T-cell (primary cell): Measurements from ENCODE around the gene LAMB2. TPM values are rescaled to one million over a fixed set of nuclear protein-coding genes. Genes with fewer than 3 reads are reported as not detected.

Experiments used
- ATAC-seq, 4 experiments: fragments of 200-7000 bp in 3 of 4; fragments of 150-1000 bp in 1 of 4; cut with Tn5 transposase; replicated peaks in 1 of 4; 1 replicate in 3 of 4; 2 replicates in 1 of 4; pipeline ENCODE4 v1.10.0; 2021; ENCODE audit warnings: moderate library complexity in 3 of 4, mild to moderate bottlenecking in 2 of 4, moderate number of reproducible peaks in 1 of 4
- CTCF ChIA-PET, 2 donors: fragments of 300-600 bp; sonication (Branson Sonifier 250); formaldehyde crosslinking; loops; one replicate each; lab custom pipeline; 2022; ENCODE audit warnings: antibody characterized with exemption in 2 of 2; lab: Charles Lee
- POLR2A ChIA-PET, 2 donors: fragments of 300-600 bp; sonication (Branson Sonifier 250); formaldehyde crosslinking; loops; one replicate each; lab custom pipeline; 2022; ENCODE audit warnings: antibody characterized with exemption in 2 of 2; lab: Charles Lee
- DNase-seq, 35 experiments: peaks; one replicate each; pipeline versions ENCODE4 v3.0.0 to v3.0.0-alpha.2; 2013 to 2023
- H3K27ac ChIP-seq: one replicate; pipeline ENCODE4 v1.5.1; 2013; ENCODE audit warnings: low read length
- H3K27me3 ChIP-seq, 2 experiments: replicated peaks in 1 of 2; 1 replicate in 1 of 2; 2 replicates in 1 of 2; pipeline versions ENCODE4 v1.6.1 to v1.7.0; 2013; ENCODE audit warnings: low read length in 1 of 2, mixed read lengths in 1 of 2; ENCODE audit not compliant: control insufficient read depth in 2 of 2, insufficient read depth in 2 of 2; ENCODE audit errors: extremely low read depth in 1 of 2
- H3K36me3 ChIP-seq, 2 donors: 1 replicate in 1 of 2; 2 replicates in 1 of 2; pipeline versions ENCODE4 v1.6.1 to v1.7.0; 2013; ENCODE audit warnings: low read length in 1 of 2; ENCODE audit not compliant: control insufficient read depth in 2 of 2, insufficient read depth in 1 of 2; ENCODE audit errors: extremely low read depth in 1 of 2
- H3K4me1 ChIP-seq, 2 experiments: 1 replicate in 1 of 2; 2 replicates in 1 of 2; pipeline versions ENCODE4 v1.6.1 to v1.7.0; 2013; ENCODE audit warnings: low read length in 2 of 2, mixed read lengths in 1 of 2; ENCODE audit not compliant: insufficient read depth in 2 of 2, control insufficient read depth in 1 of 2; ENCODE audit errors: extremely low read depth in 1 of 2
- H3K4me3 ChIP-seq, 2 donors: 1 replicate in 1 of 2; 2 replicates in 1 of 2; pipeline versions ENCODE4 v1.5.1 to v1.7.0; 2013; ENCODE audit warnings: mild to moderate bottlenecking in 2 of 2, low read length in 1 of 2, moderate library complexity in 1 of 2; ENCODE audit not compliant: control insufficient read depth in 1 of 2; ENCODE audit errors: extremely low read depth in 1 of 2
- H3K9me3 ChIP-seq: 2 replicates; pipeline ENCODE4 v1.7.0; 2013
- H3K27ac Mint-ChIP-seq, 2 donors: one replicate each; pipeline ENCODE4 v1.8.0; 2020 to 2021; ENCODE audit warnings: mild to moderate bottlenecking in 2 of 2, mixed read lengths in 2 of 2
- H3K27me3 Mint-ChIP-seq, 2 donors: one replicate each; pipeline ENCODE4 v1.8.0; 2021 to 2022; ENCODE audit warnings: mixed read lengths in 2 of 2
- H3K36me3 Mint-ChIP-seq: one replicate; pipeline ENCODE4 v1.8.0; 2021; ENCODE audit warnings: mixed read lengths
- H3K4me1 Mint-ChIP-seq, 3 donors: one replicate each; pipeline ENCODE4 v1.8.0; 2020 to 2022; ENCODE audit warnings: mixed read lengths in 3 of 3, mild to moderate bottlenecking in 1 of 3
- H3K4me3 Mint-ChIP-seq, 3 donors: one replicate each; pipeline ENCODE4 v1.8.0; 2020 to 2022; ENCODE audit warnings: mild to moderate bottlenecking in 3 of 3, mixed read lengths in 3 of 3, moderate library complexity in 3 of 3
- H3K9me3 Mint-ChIP-seq, 3 donors: one replicate each; pipeline ENCODE4 v1.8.0; 2020 to 2022; ENCODE audit warnings: mixed read lengths in 3 of 3
- WGBS: methylation state at CpG from one replicate; pipeline ENCODE4 v1.1.5; 2013; ENCODE audit warnings: missing lambda C conversion rate; ENCODE audit not compliant: insufficient coverage; 5-methylcytosine and 5-hydroxymethylcytosine counted together
- total RNA-seq, 35 experiments: library from RNA in 6 of 35; stranded (reverse) in 6 of 35; fragments of 120-200 nt in 1 of 35; gene quantifications; one replicate each; pipeline versions ENCODE4 v1.2.1 to v1.2.4 and lab custom pipeline; 2013 to 2026

LAMB2 gene
- total RNA-seq, 5 donors from 2014 or later (not counting 1 experiment from before 2014, with no cell fraction given) = 0.25 to 3.7 (median 2.1) TPM

GRCh38 chr3:49153349-49153912 lies 20.6 kb upstream of the LAMB2 start:
- no peak overlapping the region for H3K27ac Mint-ChIP-seq
- POLR2A ChIA-PET = no interaction called here
- no CpG with 5 or more reads among the region's 3 CpGs for WGBS

DNA sequence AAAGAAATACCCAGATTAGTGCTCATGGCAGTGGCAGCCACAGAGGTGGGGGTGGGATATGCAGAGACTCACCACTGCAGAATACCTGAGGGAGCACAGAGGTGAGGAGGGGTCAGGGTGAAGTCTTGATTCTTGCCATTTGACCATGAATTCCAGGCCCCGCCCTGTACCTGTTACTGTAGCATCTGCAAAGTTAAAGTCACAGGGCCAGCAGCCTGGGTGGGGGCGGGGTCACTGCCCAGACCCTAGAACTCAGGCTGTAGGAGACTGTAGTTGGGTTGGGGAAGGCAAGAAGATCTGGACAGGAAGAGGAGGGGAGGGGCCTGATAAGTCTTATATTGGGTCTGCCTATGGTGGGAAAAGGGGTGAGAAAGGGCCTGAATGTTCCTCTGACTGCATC lies 18.8 kb upstream of the LAMB2 start:
- H3K27me3 Mint-ChIP-seq = no peaks in the 10 kb centered on the region
- no peak for DNase-seq
- no peak overlapping the region for H3K27ac ChIP-seq
- no peaks in the 10 kb centered on the region for H3K9me3 ChIP-seq
- H3K9me3 Mint-ChIP-seq = no peaks in the 10 kb centered on the region
- CTCF ChIA-PET = no interaction called here
- H3K4me1 ChIP-seq = no peaks in the 10 kb centered on the region
- no peak overlapping the region for H3K4me3 ChIP-seq
- no peaks in the 10 kb centered on the region for H3K36me3 ChIP-seq
- no peak overlapping the region for H3K4me3 Mint-ChIP-seq
- POLR2A ChIA-PET = no interaction called here
- WGBS = 81% methylated on average over 2 of the region's 2 CpGs
- no peak for ATAC-seq
- H3K27ac Mint-ChIP-seq = no peak overlapping the region
- H3K4me1 Mint-ChIP-seq = no peaks in the 10 kb centered on the region
- no peaks in the 10 kb centered on the region for H3K36me3 Mint-ChIP-seq
- no peaks in the 10 kb centered on the region for H3K27me3 ChIP-seq

More at GRCh38 chr3:49153349-49153912, 20.6 kb upstream of the LAMB2 start:
- CTCF ChIA-PET = no interaction called here
- no peak overlapping the region for H3K4me3 ChIP-seq
- no peaks in the 10 kb centered on the region for H3K36me3 Mint-ChIP-seq
- H3K36me3 ChIP-seq = no peaks in the 10 kb centered on the region
- peaks cover 0 to 6% (median 0%) of the 10 kb centered on the region in 3 donors for H3K4me1 Mint-ChIP-seq
- H3K4me3 Mint-ChIP-seq = no peak overlapping the region
- no peaks in the 10 kb centered on the region for H3K9me3 Mint-ChIP-seq
- no peaks in the 10 kb centered on the region for H3K9me3 ChIP-seq
- no peaks in the 10 kb centered on the region for H3K27me3 Mint-ChIP-seq
- ATAC-seq = no peak
- no peaks in the 10 kb centered on the region for H3K4me1 ChIP-seq
- H3K27me3 ChIP-seq = no peaks in the 10 kb centered on the region
- no peak for DNase-seq
- no peak overlapping the region for H3K27ac ChIP-seq

- DNase-seq = no peak
- Mint-ChIP-seq H3K36me3 (no peaks in the 10 kb centered on the region), H3K9me3 (no peaks in the 10 kb centered on the region), H3K4me3 (no peak overlapping the region), H3K27ac (no peak overlapping the region), H3K27me3 (no peaks in the 10 kb centered on the region), H3K4me1 (no peaks in the 10 kb centered on the region)
- ChIA-PET POLR2A (interaction anchor here in 1 of 2 donors (0.7 kb wide), 1 partner anchor 625 kb away, joined by 3 read pairs; no protein-coding TSS in a partner anchor), CTCF (interaction anchor here in 1 of 2 donors (0.6 kb wide), 1 partner anchor 10 kb away, joined by 3 read pairs; no protein-coding TSS in a partner anchor)
- 100% methylated on average over 1 of the region's 5 CpGs for WGBS
- Histone ChIP-seq H3K27me3 (peaks cover 0 to 3% of the 10 kb centered on the region in 2 experiments), H3K4me3 (no peak overlapping the region), H3K4me1 (no peaks in the 10 kb centered on the region), H3K36me3 (no peaks in the 10 kb centered on the region), H3K27ac (no peak overlapping the region), H3K9me3 (no peaks in the 10 kb centered on the region)
- no peak for ATAC-seq
Measured at GRCh38 chr3:49148159-49148558, 15.3 kb upstream of the LAMB2 start.

GRCh38 chr3:49140080-49140479 lies 7.2 kb upstream of the LAMB2 start:
- H3K27ac ChIP-seq = no peak overlapping the region
- H3K9me3 ChIP-seq = no peaks in the 10 kb centered on the region
- Mint-ChIP-seq H3K4me1 (no peaks in the 10 kb centered on the region), H3K9me3 (peaks cover 0 to 4% (median 0%) of the 10 kb centered on the region in 3 donors), H3K4me3 (no peak overlapping the region), H3K27me3 (peaks cover 14 to 21% of the 10 kb centered on the region in 2 donors), H3K27ac (no peak overlapping the region), H3K36me3 (no peaks in the 10 kb centered on the region)
- no peaks in the 10 kb centered on the region for H3K4me1 ChIP-seq
- POLR2A ChIA-PET = no interaction called here
- no peaks in the 10 kb centered on the region for H3K36me3 ChIP-seq
- H3K4me3 ChIP-seq = no peak overlapping the region
- CTCF ChIA-PET = no interaction called here
- ATAC-seq (no peak), DNase-seq (no peak)
- WGBS = no CpG with 5 or more reads among the region's 3 CpGs
- H3K27me3 ChIP-seq = peaks cover 0 to 36% of the 10 kb centered on the region in 2 experiments

DNA sequence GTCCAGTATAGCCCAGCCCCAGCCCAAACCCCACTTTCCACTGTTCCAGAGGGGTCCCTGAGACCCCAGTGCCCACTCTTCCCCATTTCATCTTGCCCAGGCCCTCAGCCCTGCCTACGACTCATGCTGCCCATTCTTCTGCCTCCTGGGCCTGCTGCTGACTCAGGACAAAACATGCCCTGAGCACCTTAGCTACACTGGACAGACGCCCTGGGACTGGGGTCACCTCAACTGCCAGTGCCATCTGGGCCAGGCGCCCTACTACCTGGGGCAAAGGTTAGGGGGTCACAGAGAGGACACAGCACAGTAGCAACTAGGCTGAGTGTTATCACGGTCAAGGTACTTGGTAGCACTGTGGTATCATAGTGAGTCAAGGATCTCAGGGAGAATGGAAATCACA lies 2.6 kb upstream of the LAMB2 start:
- Histone ChIP-seq H3K27me3 (peaks cover 0 to 60% of the 10 kb centered on the region in 2 experiments), H3K36me3 (no peaks in the 10 kb centered on the region), H3K9me3 (no peaks in the 10 kb centered on the region), H3K27ac (no peak overlapping the region), H3K4me3 (no peak overlapping the region), H3K4me1 (peaks cover 0 to 6% of the 10 kb centered on the region in 2 experiments)
- WGBS = 64% methylated on average over 4 of the region's 4 CpGs
- DNase-seq = no peak
- ChIA-PET CTCF (no interaction called here), POLR2A (no interaction called here)
- Mint-ChIP-seq H3K4me3 (no peak overlapping the region), H3K27ac (no peak overlapping the region), H3K4me1 (peaks cover 0 to 4% (median 2%) of the 10 kb centered on the region in 3 donors), H3K36me3 (no peaks in the 10 kb centered on the region), H3K27me3 (peaks cover 14 to 46% of the 10 kb centered on the region in 2 donors), H3K9me3 (no peaks in the 10 kb centered on the region)
- ATAC-seq = no peak

DNA sequence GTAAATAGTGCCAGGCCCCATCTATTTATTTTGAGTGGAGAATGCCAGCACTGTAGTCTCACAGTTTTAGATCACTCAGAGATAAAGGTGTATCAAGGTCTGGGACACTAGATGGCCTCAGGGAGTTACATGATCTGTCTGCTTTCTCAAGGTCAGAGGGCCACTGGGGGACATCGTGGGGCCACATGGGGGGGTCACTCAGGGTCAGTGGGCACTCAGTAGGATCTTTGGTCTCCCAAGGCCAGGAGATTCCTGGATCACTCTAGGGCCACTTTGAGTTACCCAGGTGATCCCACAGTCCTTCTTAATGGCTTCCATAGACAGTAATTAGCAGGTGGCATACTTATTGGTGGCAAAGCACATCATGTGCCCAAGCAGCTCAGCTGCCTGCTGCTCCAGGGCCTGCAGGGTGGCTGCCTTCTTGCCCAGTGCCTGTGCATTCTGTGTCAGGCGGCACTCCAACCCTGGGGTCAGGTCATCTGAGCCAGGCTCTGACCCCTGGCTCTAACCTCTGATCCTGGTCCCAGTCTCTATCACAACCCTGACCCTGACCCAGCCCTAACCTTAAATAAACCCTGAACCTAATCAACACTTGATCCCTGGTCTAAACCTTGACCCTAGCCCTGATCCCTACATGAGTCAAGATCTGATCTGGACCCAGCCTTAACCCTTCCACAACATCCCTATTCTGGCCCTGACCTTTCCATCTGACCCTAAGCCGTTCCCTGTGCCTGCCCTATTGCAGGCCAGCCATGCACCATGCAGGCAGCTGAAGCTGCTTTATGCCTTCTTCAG lies 1.8 kb upstream of the LAMB2 start:
- H3K4me1 Mint-ChIP-seq = peaks cover 0 to 4% (median 2%) of the 10 kb centered on the region in 3 donors
- H3K4me1 ChIP-seq = peaks cover 0 to 6% of the 10 kb centered on the region in 2 experiments
- ChIA-PET POLR2A (no interaction called here), CTCF (no interaction called here)
- WGBS = 65% methylated on average over 3 of the region's 3 CpGs
- peaks cover 0 to 60% of the 10 kb centered on the region in 2 experiments for H3K27me3 ChIP-seq
- H3K36me3 ChIP-seq = no peaks in the 10 kb centered on the region
- no peak overlapping the region for H3K4me3 ChIP-seq
- no peak overlapping the region for H3K4me3 Mint-ChIP-seq
- H3K9me3 Mint-ChIP-seq = no peaks in the 10 kb centered on the region
- ATAC-seq (no peak), DNase-seq (no peak)
- H3K27ac Mint-ChIP-seq = no peak overlapping the region
- peaks cover 8 to 40% of the 10 kb centered on the region in 2 donors for H3K27me3 Mint-ChIP-seq
- no peak overlapping the region for H3K27ac ChIP-seq
- no peaks in the 10 kb centered on the region for H3K36me3 Mint-ChIP-seq
- H3K9me3 ChIP-seq = no peaks in the 10 kb centered on the region
